IPS DF 19.7 (cell line): ENCODE data around the gene CCDC38.

ENCODE experiments used
- DNase-seq: peaks from one replicate; pipeline ENCODE4 v3.0.0-alpha.2; 2013; ENCODE audit warnings: low read depth, low spot score

CCDC38 gene

DNA sequence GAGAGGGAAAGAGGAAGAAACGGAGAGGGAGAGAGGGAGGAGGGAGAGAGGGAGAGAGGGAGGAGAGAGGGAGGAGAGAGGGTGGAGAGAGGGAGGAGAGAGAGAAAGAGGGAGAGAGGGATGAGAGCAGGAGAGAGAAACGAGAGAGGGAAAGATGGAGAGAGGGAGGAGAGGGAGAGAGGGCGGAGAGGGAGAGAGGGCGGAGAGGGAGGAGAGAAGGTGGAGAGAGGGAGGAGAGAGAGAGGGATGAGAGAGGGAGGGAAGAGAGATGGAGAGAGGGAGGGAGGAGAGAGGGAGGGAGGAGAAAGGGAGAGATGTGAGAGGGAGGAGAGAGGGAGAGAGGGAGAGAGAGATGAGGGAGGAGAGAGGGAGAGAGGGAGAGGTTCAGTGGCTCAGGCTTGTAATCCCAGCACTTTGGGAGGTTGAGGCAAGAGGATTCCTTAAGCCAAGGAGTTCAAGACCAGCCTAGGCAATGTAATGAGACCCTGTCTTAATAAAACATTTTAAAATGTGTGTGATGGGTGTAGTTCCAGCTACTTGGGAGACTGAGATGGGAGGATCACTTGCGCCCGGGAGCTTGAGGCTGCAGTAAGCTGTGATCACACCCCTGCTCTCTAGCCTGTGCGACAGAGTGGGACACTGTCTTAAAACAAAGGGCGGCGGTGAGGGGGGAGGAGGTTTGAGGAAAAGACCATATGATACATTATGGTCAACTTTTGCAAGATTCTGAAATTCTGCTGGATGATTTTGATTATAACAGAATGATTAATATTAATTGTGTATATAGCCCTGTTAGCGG is 105.0 kb downstream of the CCDC38 start:
- DNase-seq, result no peak

DNA sequence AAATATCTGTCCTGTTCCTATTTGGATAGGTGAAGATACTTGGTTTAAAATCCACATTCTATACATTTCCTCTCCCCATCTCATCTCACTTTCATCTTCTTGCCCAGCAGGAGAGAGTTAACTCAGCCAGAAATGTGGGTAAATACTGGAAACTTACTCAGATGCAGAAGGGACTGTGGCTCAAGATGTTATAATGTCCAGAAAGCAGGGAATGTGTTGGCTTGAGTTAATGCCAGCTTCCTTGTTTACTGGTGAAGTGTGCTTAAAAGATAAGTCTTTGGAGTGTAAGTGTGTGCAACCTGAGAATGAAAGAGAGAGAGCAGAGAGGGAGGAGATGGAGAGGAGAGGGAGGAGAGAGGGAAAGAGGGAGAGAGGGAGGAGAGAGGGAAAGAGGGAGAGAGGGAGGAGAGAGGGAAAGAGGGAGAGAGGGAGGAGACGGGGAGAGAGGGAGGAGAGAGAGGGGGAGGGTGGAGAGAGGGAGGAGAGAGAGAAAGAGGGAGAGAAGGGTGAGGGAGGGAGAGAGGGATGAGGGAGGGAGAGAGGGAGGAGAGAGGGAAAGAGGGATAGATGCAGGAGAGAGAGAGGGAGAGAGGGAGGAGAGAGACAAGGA is 105.7 kb downstream of the CCDC38 start:
- DNase-seq, result no peak

DNA sequence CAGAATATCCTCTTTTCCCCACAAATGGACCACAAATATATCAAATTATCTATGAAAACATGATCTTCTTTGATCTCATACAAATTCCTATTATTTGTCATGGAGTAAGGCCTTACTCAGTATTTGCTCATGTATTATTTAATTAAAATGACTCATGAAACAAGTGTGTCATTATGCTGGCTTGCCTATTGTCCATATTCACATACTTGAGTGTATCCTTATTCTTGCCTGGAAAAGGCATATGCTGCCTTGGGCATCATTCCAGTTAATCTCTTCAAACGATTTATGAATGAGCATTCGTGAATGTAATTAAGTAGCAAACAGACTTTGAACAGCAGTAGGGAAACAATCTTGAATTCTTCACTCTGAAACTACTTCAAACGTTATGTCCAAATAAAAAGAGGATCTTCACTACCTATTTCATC is 106.2 kb downstream of the CCDC38 start:
- no peak for DNase-seq

DNA sequence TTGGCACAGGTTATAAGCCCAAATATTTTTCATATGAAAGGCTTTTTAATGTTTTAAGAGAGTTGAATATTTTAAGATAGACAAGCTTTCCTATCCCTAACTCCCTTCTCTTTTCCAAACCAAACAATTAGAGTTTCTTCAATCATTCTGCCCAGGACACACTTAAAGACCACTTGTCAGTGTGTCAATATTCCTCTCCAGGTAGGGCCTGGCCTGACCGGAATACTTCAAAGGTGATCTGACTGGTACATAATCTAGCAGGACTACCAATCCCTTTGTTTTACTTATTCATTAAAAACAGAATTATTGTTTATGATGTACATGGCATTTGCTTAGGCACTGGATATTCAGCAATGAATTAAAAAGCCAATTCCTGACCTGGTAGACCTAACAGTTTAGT is 107.8 kb downstream of the CCDC38 start:
- no peak for DNase-seq

DNA sequence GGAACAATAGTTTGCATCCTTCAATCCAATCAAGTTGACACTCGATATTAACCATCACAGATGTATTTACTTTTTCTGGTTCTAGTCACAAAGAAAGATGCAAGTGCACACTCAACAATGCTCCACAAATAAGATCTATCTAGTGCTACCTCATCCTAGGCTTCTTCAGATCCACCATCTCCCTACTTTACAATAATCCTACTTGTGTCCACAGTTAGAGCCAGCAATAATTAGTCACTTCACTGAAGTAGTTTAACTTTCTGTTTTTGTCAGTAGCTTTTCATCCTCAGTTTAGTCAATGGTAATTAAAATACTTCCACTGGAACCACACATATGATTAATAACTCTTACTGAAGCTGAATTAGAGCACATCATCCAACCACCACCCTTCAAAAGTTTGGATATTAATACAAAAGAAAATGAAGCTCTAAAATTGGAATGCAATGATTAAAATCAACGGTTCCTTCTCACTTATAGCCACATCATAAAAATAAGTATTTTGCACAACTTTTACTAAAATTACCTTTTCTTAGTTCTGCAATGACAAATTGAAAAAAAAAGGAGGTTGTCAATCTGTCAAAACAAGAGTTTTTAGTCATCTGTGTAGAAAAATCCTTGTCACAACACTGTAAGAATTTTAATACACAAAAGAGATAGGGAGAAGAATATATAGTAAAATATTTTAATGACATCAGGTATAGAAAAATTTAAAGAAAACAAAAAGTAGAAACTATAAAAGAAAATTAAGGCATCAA is 111.9 kb downstream of the CCDC38 start:
- DNase-seq, result no peak

DNA sequence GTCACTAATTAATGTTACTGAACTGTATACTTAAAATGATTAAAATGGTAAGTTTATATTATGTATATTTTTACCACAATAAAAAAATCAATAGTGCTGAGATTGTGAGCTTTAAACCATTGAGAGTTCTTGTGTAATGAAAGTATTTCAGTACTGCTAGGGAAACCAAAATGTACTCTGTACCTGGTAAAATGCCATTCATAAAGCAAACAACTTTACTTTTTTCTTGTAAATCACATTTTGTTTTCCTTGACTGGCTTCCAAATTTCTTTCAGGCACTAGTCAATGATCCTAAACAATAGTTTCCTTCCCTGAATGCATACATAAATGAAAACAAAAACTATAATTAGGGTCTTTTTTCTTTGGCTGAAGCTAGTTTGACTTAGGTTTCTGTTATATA is 113.0 kb downstream of the CCDC38 start:
- DNase-seq, result no peak

DNA sequence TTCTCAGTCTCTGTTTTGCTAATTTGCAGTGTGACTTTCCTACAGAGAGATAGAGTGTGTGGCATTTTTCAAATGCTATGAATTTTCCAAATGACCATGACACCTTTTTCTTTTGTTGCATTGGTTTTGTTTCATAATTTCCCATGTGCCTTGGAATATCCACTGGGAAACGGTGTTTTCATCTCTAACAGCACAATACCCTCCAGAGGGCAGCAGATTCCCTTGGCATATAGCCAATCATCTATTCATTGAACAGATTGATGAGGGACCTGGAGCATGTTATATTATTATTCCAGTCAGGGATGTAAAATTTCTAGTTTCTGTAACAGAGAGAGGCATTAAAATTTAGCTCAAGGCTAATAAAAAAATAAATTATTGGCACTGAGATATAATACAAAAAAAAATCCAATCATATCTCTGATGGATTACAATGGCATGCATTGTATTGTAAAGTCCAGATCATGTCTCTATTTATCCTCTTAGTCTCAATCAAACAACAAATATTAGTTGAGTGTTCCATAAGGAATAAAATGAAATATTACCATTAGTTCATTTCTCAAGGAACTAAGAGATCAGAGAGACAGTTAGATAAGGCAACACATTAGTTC is 122.2 kb downstream of the CCDC38 start:
- DNase-seq, result no peak
